GM20000 (cell line): ENCODE measurements around the gene BTBD2.

Experiments used
- DNase-seq: peaks from one replicate; pipeline ENCODE4 v3.0.0; 2012; ENCODE audit warnings: low spot score
- TF ChIP-seq, protein P1 (sequence below): IDR thresholded peaks from 2 replicates; pipeline ENCODE4 v1.5.1; 2012; ENCODE audit warnings: mild to moderate bottlenecking, control low read depth; ENCODE audit errors: extremely low read depth, missing control alignments

Gene BTBD2

DNA sequence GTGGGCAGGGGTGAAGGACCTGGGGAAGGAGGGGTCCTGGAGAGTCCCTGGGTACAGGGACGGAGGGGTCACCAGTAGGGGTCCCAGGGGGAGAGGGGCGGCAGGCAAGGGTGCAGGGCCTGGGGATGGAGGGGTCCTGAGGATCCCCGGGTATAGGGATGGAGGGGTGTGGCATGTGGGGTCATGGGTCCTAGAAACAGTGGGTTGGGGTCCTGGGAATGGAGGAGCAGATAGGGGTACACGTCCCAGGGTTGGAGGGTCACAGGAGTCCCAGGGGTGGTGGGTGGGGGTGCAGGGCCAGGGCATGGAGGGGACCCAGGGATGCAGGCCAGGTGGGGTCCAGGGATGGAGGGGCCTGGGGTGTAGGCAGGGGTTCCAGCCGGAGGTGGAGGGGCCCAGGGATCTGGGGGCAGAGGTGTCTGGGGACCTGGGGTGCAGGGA, 1.4 kb downstream of the BTBD2 start:
- TF ChIP-seq, protein P1, sequence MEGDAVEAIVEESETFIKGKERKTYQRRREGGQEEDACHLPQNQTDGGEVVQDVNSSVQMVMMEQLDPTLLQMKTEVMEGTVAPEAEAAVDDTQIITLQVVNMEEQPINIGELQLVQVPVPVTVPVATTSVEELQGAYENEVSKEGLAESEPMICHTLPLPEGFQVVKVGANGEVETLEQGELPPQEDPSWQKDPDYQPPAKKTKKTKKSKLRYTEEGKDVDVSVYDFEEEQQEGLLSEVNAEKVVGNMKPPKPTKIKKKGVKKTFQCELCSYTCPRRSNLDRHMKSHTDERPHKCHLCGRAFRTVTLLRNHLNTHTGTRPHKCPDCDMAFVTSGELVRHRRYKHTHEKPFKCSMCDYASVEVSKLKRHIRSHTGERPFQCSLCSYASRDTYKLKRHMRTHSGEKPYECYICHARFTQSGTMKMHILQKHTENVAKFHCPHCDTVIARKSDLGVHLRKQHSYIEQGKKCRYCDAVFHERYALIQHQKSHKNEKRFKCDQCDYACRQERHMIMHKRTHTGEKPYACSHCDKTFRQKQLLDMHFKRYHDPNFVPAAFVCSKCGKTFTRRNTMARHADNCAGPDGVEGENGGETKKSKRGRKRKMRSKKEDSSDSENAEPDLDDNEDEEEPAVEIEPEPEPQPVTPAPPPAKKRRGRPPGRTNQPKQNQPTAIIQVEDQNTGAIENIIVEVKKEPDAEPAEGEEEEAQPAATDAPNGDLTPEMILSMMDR = no peak
- no peak for DNase-seq

DNA sequence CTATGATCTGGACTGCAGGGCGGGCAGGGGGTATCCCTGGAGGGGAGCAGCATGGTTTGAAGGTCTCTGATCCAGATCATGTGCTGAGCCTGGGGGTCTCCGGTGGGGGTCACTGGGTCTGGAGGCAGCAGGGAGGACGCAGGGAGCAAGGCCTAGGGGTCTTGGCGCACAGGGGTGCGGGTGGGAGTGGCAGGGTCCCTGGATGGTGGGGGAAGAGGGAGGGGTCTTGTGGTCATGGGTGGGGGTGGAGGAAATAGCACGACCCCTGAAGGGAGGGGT, 1.9 kb downstream of the BTBD2 start:
- TF ChIP-seq, protein P1 = no peak
- no peak for DNase-seq

DNA sequence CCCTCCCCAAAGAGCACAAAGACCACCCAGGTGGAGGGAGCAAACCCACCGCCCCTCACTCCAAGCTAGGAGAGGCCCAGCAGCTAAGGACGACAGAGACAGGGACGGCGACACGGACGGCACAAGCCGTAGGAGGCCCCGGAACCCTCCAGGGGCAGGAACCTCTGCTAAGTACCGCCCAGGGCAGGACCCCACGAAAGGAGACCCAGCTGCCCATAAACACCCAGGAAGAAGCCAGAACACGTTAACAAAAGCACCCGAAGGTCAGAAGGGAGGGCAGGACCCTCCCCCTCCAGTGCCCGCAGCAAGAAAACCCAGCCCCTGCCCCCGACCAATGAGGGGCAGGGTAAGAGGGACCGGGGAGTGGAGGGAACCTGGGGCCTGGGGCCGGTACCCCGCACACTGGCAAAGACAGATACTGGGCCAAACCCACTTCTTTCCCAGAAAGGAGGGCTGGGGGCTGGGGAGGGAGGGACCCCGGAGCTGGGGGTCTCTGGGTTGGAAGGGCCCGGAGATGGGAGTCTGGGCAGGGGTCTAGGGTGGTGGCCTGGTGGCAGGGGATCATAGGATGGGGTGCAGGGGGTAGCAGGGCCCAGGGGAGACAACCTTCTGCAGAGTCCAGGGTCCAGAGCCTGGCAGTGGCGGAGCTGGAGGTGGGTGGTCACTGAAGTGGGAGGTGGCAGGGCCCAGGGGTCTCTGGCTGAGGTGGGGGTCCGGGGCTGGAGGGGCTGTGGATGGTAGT, 2.4 kb downstream of the BTBD2 start:
- TF ChIP-seq, protein P1 = no peak
- DNase-seq = no peak

DNA sequence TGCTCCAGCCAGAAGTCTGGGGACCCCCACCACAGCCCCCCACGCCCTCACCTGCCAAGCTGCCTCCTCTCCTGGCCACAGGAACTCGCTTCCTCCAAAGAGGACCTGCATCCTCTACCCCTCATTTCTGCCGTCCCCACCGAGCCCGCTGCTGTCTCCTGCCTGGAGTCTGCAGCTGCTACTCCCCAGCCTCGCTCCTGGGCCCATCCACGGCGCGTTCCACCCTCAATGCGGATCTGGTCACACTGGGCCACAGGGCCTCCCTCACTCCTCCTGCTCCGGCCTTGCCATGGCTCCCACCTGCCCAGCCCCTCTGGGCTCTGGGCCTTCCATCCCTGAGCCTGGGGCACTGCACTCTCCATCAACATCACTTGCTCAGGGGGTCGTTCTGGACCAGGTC, 4.3 kb downstream of the BTBD2 start:
- TF ChIP-seq, protein P1 = no peak
- no peak for DNase-seq

DNA sequence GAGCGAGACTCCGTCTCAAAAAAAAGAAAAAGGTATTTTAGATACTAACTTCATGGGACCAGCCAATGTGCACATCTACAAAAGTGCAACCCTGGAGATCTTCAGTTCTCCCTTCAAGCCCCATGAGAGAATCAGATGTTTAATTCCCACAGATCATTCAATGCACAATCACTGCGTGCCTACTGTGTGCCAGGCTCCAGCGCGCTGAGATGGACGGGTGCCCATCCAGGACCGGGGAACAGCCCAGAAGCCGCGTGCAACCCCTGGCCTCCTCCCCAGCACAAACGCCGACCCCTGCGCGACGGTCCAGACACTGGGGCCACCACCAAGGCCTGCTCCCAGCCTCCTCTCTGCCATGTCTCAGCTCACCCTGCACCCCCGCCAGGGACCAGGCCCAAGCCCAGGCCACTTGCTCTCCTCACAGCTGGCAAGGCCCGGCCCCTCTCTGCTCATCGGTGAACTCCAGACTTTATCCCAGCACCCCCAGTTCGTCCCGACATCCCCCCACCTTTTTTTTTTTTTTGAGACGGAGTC, 5.3 kb downstream of the BTBD2 start:
- no peak for DNase-seq
- TF ChIP-seq, protein P1 = no peak

DNA sequence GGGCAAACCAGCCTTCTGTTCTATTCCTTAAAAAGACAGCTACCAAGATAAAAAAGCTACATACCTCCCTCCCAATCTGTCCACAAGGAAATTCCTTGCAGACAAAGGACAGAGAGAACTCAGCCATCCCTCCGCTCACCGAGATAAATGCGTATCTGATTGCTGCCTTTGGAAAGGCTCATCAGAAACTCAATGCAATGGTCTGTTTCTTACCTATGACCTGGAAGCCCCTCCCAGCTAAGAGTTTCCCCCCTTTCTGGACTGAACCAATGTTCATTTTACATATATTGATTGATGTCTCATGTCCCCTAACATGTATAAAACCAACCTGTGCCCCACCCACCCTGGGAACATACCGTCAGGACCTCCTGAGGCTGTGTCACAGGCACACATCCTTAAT, 11.6 kb downstream of the BTBD2 start:
- DNase-seq = no peak
- TF ChIP-seq, protein P1 = no peak

DNA sequence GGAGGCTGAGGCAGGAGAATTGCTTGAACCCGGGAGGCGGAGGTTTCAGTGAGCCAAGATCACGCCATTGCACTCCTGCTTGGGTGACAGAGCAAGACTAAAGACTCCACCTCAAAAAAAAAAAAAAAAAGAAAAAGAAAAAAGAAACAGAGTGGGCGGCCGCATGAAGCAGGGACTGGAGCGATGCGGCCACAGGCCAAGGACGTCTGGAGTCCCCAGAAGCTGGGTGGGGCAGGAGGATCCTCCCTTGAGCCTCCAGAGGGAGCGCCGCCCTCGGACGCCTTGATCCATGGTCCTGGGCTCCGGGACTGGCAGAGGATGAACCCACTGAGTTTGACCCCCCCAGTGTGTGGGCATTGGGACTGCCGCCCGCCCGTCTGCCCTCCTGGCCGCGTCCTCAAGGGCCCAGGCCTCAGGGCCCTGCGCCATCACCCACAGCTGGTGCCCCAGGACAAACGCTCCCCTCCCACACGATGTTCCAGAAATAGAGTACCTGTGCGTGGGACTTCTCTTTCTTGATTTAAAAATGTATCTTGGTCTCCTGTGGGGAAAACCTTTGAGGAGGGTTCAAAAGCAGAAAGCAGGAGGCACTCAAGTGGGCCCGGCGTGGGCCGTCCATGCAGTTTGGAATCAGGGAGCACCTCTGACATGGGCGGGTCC, 15.5 kb downstream of the BTBD2 start:
- TF ChIP-seq, protein P1 = no peak
- DNase-seq = no peak
